ENCODE results near the gene RBBP4. TPM values are rescaled to one million over a fixed set of nuclear protein-coding genes. Genes with fewer than 3 reads are reported as not detected.
"Not testable (repeated sequence)": the region's sequence is repeated elsewhere in the genome, so short reads cannot be mapped to it uniquely, and the experiment has no call there.

RBBP4 gene
- total and polyA plus RNA-seq, 3 donors from 2014 or later: 289 to 344 (median 296) TPM

- Histone ChIP-seq H3K27me3 (no peaks in the 10 kb centered on the region), H3K4me3 (no peak overlapping the region), H3K27ac (no peak overlapping the region), H3K4me1 (no peaks in the 10 kb centered on the region), H3K9me3 (no peaks in the 10 kb centered on the region), H3K36me3 (ENCODE audit: low read depth, missing control alignments) (no peaks in the 10 kb centered on the region)
- no peak for DNase-seq
- TF ChIP-seq CTCF (IDR thresholded peaks at IDR 0.05) (no peak), POLR2A (IDR thresholded peaks at IDR 0.05) (no peak)
- WGBS, 2 donors: 33 to 46% methylated on average over 1 of the region's 1 CpG
- intact Hi-C loops (cut with DNase I; ENCODE audit: low total_unique reads): no loop called here
Measured at GRCh38 chr1:32665915-32666314, 14.9 kb downstream of the RBBP4 start.

GRCh38 chr1:32666901-32667566, 16.0 kb downstream of the RBBP4 start:
- no peaks in the 10 kb centered on the region for H3K4me1 ChIP-seq
- H3K27me3 ChIP-seq: no peaks in the 10 kb centered on the region
- TF ChIP-seq POLR2A (IDR thresholded peaks at IDR 0.05) (no peak), CTCF (IDR thresholded peaks at IDR 0.05) (no peak)
- 58 to 73% methylated on average over 12 of the region's 12 CpGs for WGBS, 2 donors
- no peaks in the 10 kb centered on the region for H3K36me3 ChIP-seq (ENCODE audit: low read depth, missing control alignments)
- no peaks in the 10 kb centered on the region for H3K9me3 ChIP-seq
- intact Hi-C loops (cut with DNase I; ENCODE audit: low total_unique reads): no loop called here
- H3K27ac ChIP-seq: peak overlapping the region in 1 of 2 donors; percentile 2
- H3K4me3 ChIP-seq: no peak overlapping the region
- DNase-seq: peak; percentile 35

GRCh38 chr1:32668716-32669115, 17.7 kb downstream of the RBBP4 start:
- H3K36me3 ChIP-seq (ENCODE audit: low read depth, missing control alignments): not testable (repeated sequence)

GRCh38 chr1:32676945-32677344, 25.9 kb downstream of the RBBP4 start:
- no peak for TF ChIP-seq CTCF (IDR thresholded peaks at IDR 0.05)
- DNase-seq: no peak
- no peak overlapping the region for H3K4me3 ChIP-seq
- H3K27ac ChIP-seq: peak overlapping the region in 1 of 2 donors; percentile 25
- no peaks in the 10 kb centered on the region for H3K36me3 ChIP-seq (ENCODE audit: low read depth, missing control alignments)
- H3K4me1 ChIP-seq: peaks cover 19% of the 10 kb centered on the region
- no peaks in the 10 kb centered on the region for H3K27me3 ChIP-seq
- intact Hi-C loops (cut with DNase I; ENCODE audit: low total_unique reads): no loop called here
- 21 to 31% methylated on average over 3 of the region's 3 CpGs for WGBS, 2 donors
- H3K9me3 ChIP-seq: no peaks in the 10 kb centered on the region

More at GRCh38 chr1:32668716-32669115, 17.7 kb downstream of the RBBP4 start:
- 94 to 98% methylated on average over 5 of the region's 5 CpGs for WGBS, 2 donors
- H3K4me3 ChIP-seq; H3K27ac ChIP-seq; H3K27me3 ChIP-seq; DNase-seq; H3K9me3 ChIP-seq; intact Hi-C loops (cut with DNase I; ENCODE audit: low total_unique reads); H3K4me1 ChIP-seq: not testable (repeated sequence)

- H3K36me3 ChIP-seq (ENCODE audit: low read depth, missing control alignments); H3K4me3 ChIP-seq: not testable (repeated sequence)
Measured at GRCh38 chr1:32679993-32680392, 29.0 kb downstream of the RBBP4 start.

GRCh38 chr1:32680642-32681041, 29.6 kb downstream of the RBBP4 start:
- TF ChIP-seq CTCF (IDR thresholded peaks at IDR 0.05) (no peak), POLR2A (IDR thresholded peaks at IDR 0.05) (no peak)
- Histone ChIP-seq H3K4me3 (no peak overlapping the region), H3K27ac (peak overlapping the region in 1 of 2 donors; percentile 53), H3K4me1 (peaks cover 39% of the 10 kb centered on the region), H3K9me3 (no peaks in the 10 kb centered on the region), H3K27me3 (no peaks in the 10 kb centered on the region), H3K36me3 (ENCODE audit: low read depth, missing control alignments) (no peaks in the 10 kb centered on the region)
- intact Hi-C loops (cut with DNase I; ENCODE audit: low total_unique reads): no loop called here
- 64 to 66% methylated on average over 1 of the region's 1 CpG for WGBS, 2 donors
- no peak for DNase-seq

More at GRCh38 chr1:32679993-32680392, 29.0 kb downstream of the RBBP4 start:
- H3K27me3 ChIP-seq; DNase-seq; H3K9me3 ChIP-seq; intact Hi-C loops (cut with DNase I; ENCODE audit: low total_unique reads): not testable (repeated sequence)
- 76 to 82% methylated on average over 4 of the region's 4 CpGs for WGBS, 2 donors
- Histone ChIP-seq H3K27ac (peak overlapping the region in 1 of 2 donors; percentile 53), H3K4me1 (peaks cover 37% of the 10 kb centered on the region)
